HG03565 (cell line): ENCODE data around the gene PRR11.
"Not testable (repeated sequence)": the region's sequence is repeated elsewhere in the genome, so short reads cannot be mapped to it uniquely, and the experiment has no call there.

Source experiments
- ATAC-seq: cut with Tn5 transposase; IDR thresholded peaks from one replicate; pipeline ENCODE4 v1.9.1; 2021; ENCODE audit warnings: mild to moderate bottlenecking, moderate library complexity; ENCODE audit not compliant: unreplicated experiment

The PRR11 gene

GRCh38 chr17:59151591-59151990 lies 4.0 kb upstream of the PRR11 start:
- ATAC-seq: no peak

GRCh38 chr17:59152925-59153324 lies 2.6 kb upstream of the PRR11 start:
- no peak for ATAC-seq

GRCh38 chr17:59154292-59154720 lies 1.2 kb upstream of the PRR11 start:
- no peak for ATAC-seq

- ATAC-seq: peak; percentile 74
These were observed 666 bp upstream of the PRR11 start, which contains the start of gene SKA2 for GRCh38 chr17:59154721-59155438. Gene SKA2 (minus strand): TSS chr17:59155186. CDS start chr17:59155163, 23 bp downstream.

GRCh38 chr17:59160157-59161025 lies 4.8 kb downstream of the PRR11 start:
- ATAC-seq: no peak

- no peak for ATAC-seq
These were observed 5.9 kb downstream of the PRR11 start for GRCh38 chr17:59161477-59161876.

- ATAC-seq: no peak
These were observed 10.4 kb downstream of the PRR11 start for GRCh38 chr17:59165933-59166342.

- no peak for ATAC-seq
These were observed 12.0 kb downstream of the PRR11 start for GRCh38 chr17:59167571-59168001.

- no peak for ATAC-seq
These were observed 17.0 kb downstream of the PRR11 start for GRCh38 chr17:59172436-59173004.

GRCh38 chr17:59174671-59175070 lies 19.1 kb downstream of the PRR11 start:
- ATAC-seq: no peak

GRCh38 chr17:59175076-59175475 lies 19.5 kb downstream of the PRR11 start:
- ATAC-seq: no peak

- no peak for ATAC-seq
These were observed 22.9 kb downstream of the PRR11 start for GRCh38 chr17:59178266-59178985.

- not testable (repeated sequence) for ATAC-seq
These were observed 24.1 kb downstream of the PRR11 start for GRCh38 chr17:59179601-59180000.

- no peak for ATAC-seq
These were observed 25.1 kb downstream of the PRR11 start for GRCh38 chr17:59180626-59181025.

GRCh38 chr17:59181481-59181880 lies 25.9 kb downstream of the PRR11 start:
- ATAC-seq: no peak

- ATAC-seq: no peak
These were observed 30.5 kb downstream of the PRR11 start for GRCh38 chr17:59185997-59186396.

- ATAC-seq: no peak
These were observed 31.3 kb downstream of the PRR11 start for GRCh38 chr17:59186850-59187249.

- ATAC-seq: no peak
These were observed 35.3 kb downstream of the PRR11 start for GRCh38 chr17:59190806-59191205.

GRCh38 chr17:59193336-59193862 lies 37.9 kb downstream of the PRR11 start:
- ATAC-seq: no peak

GRCh38 chr17:59199398-59199797 lies 43.9 kb downstream of the PRR11 start:
- ATAC-seq: no peak

- no peak for ATAC-seq
These were observed 46.8 kb downstream of the PRR11 start for GRCh38 chr17:59202320-59202719.
